Colonic mucosa (tissue), 4 donors: ENCODE measurements around the gene GREB1. TPM values are rescaled to one million over a fixed set of nuclear protein-coding genes. Genes with fewer than 3 reads are reported as not detected.

Experiments used
- DNase-seq: peaks from one replicate; pipeline ENCODE4 v3.0.0-alpha.2; 2020
- H3K27ac ChIP-seq: fragments of 200-600 bp; one replicate; pipeline ENCODE4 v1.8.0; 2021
- H3K27me3 ChIP-seq: fragments of 200-600 bp; one replicate; pipeline ENCODE4 v1.8.0; 2021
- H3K36me3 ChIP-seq: fragments of 200-600 bp; one replicate; pipeline ENCODE4 v1.8.0; 2021
- H3K4me1 ChIP-seq: fragments of 200-600 bp; one replicate; pipeline ENCODE4 v1.8.0; 2021; ENCODE audit warnings: mild to moderate bottlenecking
- H3K4me3 ChIP-seq: fragments of 200-600 bp; one replicate; pipeline ENCODE4 v1.8.0; 2021
- H3K9ac ChIP-seq, 2 donors: one replicate each; pipeline ENCODE4 v1.7.0; 2013; ENCODE audit warnings: control low read depth in 2 of 2, low read depth in 2 of 2, low read length in 2 of 2
- H3K9me3 ChIP-seq: fragments of 200-600 bp; one replicate; pipeline ENCODE4 v1.8.0; 2021
- CTCF ChIP-seq: fragments of 200-600 bp; IDR thresholded peaks from one replicate; pipeline ENCODE4 v1.8.0; 2022; ENCODE audit warnings: antibody characterized with exemption, mild to moderate bottlenecking
- intact Hi-C: fragments of 100-400 bp; cut with DNase I; formaldehyde crosslinking; loops from one replicate; pipeline ENCODE4 v1.14.1; 2022
- total RNA-seq, 2 donors: library from RNA; stranded (reverse); fragmentation: NEBNext Ultra II Directional in 1 of 2; extraction: Animal tissue kit (Norgen Biotek cat#: 25700) in 1 of 2; gene quantifications; one replicate each; pipeline ENCODE4 v1.2.1, GENCODE V29; 2021
- donor health status: healthy.
- donor health status: DM: no; HTN: no; CAD: no.
- donor health status: DM: no; HTN: no; CAD: no.

Gene GREB1
- total RNA-seq, 2 donors from 2014 or later: 0.77 to 1.1 TPM

GRCh38 chr2:11677136-11678055 lies 143.6 kb downstream of the GREB1 start:
- intact Hi-C loops: no loop called here

GRCh38 chr2:11678306-11678960 lies 144.6 kb downstream of the GREB1 start:
- Histone ChIP-seq H3K4me3 (no peak overlapping the region), H3K4me1 (no peaks in the 10 kb centered on the region), H3K9ac (no peak overlapping the region), H3K9me3 (no peaks in the 10 kb centered on the region), H3K36me3 (no peaks in the 10 kb centered on the region), H3K27ac (no peak overlapping the region), H3K27me3 (no peaks in the 10 kb centered on the region)
- intact Hi-C loops: no loop called here
- no peak for TF ChIP-seq CTCF
- no peak for DNase-seq

More at GRCh38 chr2:11677136-11678055, 143.6 kb downstream of the GREB1 start:
- H3K36me3 ChIP-seq: no peaks in the 10 kb centered on the region
- no peak overlapping the region for H3K4me3 ChIP-seq
- no peaks in the 10 kb centered on the region for H3K27me3 ChIP-seq
- no peaks in the 10 kb centered on the region for H3K4me1 ChIP-seq
- no peak overlapping the region for H3K27ac ChIP-seq
- no peak for TF ChIP-seq CTCF
- H3K9ac ChIP-seq: no peak overlapping the region
- H3K9me3 ChIP-seq: no peaks in the 10 kb centered on the region
- no peak for DNase-seq

- intact Hi-C loops: no loop called here
- no peak for DNase-seq
- Histone ChIP-seq H3K9me3 (no peaks in the 10 kb centered on the region), H3K4me3 (no peak overlapping the region), H3K27me3 (no peaks in the 10 kb centered on the region), H3K4me1 (no peaks in the 10 kb centered on the region), H3K9ac (no peak overlapping the region), H3K27ac (no peak overlapping the region), H3K36me3 (no peaks in the 10 kb centered on the region)
- TF ChIP-seq CTCF: no peak
Measured at GRCh38 chr2:11679016-11679415, 145.2 kb downstream of the GREB1 start.

- TF ChIP-seq CTCF: no peak
- Histone ChIP-seq H3K27ac (no peak overlapping the region), H3K9me3 (no peaks in the 10 kb centered on the region), H3K27me3 (no peaks in the 10 kb centered on the region), H3K36me3 (no peaks in the 10 kb centered on the region), H3K4me3 (no peak overlapping the region), H3K4me1 (no peaks in the 10 kb centered on the region), H3K9ac (no peak overlapping the region)
- no peak for DNase-seq
- intact Hi-C loops: no loop called here
Measured at GRCh38 chr2:11679486-11680181, 145.8 kb downstream of the GREB1 start.

- no peak for DNase-seq
- H3K4me1 ChIP-seq: no peaks in the 10 kb centered on the region
- H3K27me3 ChIP-seq: no peaks in the 10 kb centered on the region
- intact Hi-C loops: no loop called here
- no peak overlapping the region for H3K27ac ChIP-seq
- no peaks in the 10 kb centered on the region for H3K36me3 ChIP-seq
- no peak for TF ChIP-seq CTCF
- H3K4me3 ChIP-seq: no peak overlapping the region
- no peaks in the 10 kb centered on the region for H3K9me3 ChIP-seq
- H3K9ac ChIP-seq: no peak overlapping the region
Measured at GRCh38 chr2:11680182-11680900, 146.5 kb downstream of the GREB1 start.
